Keratinocyte (primary cell): Measurements from ENCODE around the gene BOK.

Experiments used
- EZH2 ChIP-seq: IDR thresholded peaks from one replicate; pipeline ENCODE4 v1.6.1; 2012; ENCODE audit warnings: inconsistent platforms, mild to moderate bottlenecking, low read length, moderate library complexity
- TF ChIP-seq, protein P1 (sequence below), 3 experiments: IDR thresholded peaks in 1 of 3; conservative IDR thresholded peaks in 1 of 3; optimal IDR thresholded peaks in 1 of 3; 2 replicates in 2 of 3; 3 replicates in 1 of 3; pipeline versions ENCODE3 to v1.5.1; 2011; ENCODE audit warnings: low read length in 3 of 3, mild to moderate bottlenecking in 3 of 3, moderate library complexity in 2 of 3, control low read depth in 1 of 3, inconsistent platforms in 1 of 3; ENCODE audit not compliant: insufficient read depth in 2 of 3; ENCODE audit errors: extremely low read depth in 1 of 3

DNA sequence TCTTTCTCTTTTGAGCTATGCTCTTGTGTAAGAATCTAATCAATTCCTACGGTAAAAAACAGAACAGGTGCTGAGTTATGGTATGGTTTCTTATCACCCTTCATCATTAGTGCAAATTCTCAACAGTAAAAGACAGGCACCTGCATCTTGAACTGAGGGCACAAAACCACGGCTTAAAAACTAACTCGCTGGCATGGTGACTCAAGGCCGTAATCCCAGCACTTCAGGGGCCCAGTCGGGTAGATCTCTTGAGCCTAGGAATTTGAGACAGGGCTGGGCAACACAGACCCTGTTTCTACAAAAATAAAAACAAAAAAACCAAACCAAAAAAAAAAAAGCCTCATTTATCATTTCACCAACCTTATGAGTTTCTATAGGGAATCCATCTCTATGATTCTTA lies 45.1 kb downstream of the BOK start:
- TF ChIP-seq, protein P1, sequence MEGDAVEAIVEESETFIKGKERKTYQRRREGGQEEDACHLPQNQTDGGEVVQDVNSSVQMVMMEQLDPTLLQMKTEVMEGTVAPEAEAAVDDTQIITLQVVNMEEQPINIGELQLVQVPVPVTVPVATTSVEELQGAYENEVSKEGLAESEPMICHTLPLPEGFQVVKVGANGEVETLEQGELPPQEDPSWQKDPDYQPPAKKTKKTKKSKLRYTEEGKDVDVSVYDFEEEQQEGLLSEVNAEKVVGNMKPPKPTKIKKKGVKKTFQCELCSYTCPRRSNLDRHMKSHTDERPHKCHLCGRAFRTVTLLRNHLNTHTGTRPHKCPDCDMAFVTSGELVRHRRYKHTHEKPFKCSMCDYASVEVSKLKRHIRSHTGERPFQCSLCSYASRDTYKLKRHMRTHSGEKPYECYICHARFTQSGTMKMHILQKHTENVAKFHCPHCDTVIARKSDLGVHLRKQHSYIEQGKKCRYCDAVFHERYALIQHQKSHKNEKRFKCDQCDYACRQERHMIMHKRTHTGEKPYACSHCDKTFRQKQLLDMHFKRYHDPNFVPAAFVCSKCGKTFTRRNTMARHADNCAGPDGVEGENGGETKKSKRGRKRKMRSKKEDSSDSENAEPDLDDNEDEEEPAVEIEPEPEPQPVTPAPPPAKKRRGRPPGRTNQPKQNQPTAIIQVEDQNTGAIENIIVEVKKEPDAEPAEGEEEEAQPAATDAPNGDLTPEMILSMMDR (optimal IDR thresholded peaks at IDR 0.05 in 1 of 3, IDR thresholded peaks at IDR 0.05 in 1 of 3, conservative IDR thresholded peaks at IDR 0.05 in 1 of 3; ENCODE audit: extremely low read depth in 1 of 3, insufficient read depth in 2 of 3, low read length in 3 of 3), result no peak
- no peak for TF ChIP-seq EZH2
